Left forelimb (tissue), 1 donor: ENCODE measurements around the gene FTCD.
A peak's percentile ranks its signal among the peaks of the same experiment; 100 is the strongest.
"Not testable (repeated sequence)": the region's sequence is repeated elsewhere in the genome, so short reads cannot be mapped to it uniquely, and the experiment has no call there.

Source experiments
- DNase-seq: peaks from one replicate; pipeline ENCODE4 v3.0.0-alpha.2; 2018; ENCODE audit warnings: low spot score

FTCD gene

GRCh38 chr21:46154155-46154954 lies 1.0 kb downstream of the FTCD start:
- peak; percentile 64 for DNase-seq

GRCh38 chr21:46153247-46154154 lies 1.9 kb downstream of the FTCD start:
- DNase-seq: peak; percentile 82

- DNase-seq: peak; percentile 60
Observed at GRCh38 chr21:46152927-46153246, 2.5 kb downstream of the FTCD start.

GRCh38 chr21:46151989-46152926 lies 3.1 kb downstream of the FTCD start:
- DNase-seq: no peak

- DNase-seq: peak; percentile 61
Observed at GRCh38 chr21:46151261-46151988, 4.0 kb downstream of the FTCD start.

- no peak for DNase-seq
Observed at GRCh38 chr21:46150491-46151121, 4.8 kb downstream of the FTCD start.

- no peak for DNase-seq
Observed at GRCh38 chr21:46150073-46150472, 5.3 kb downstream of the FTCD start.

GRCh38 chr21:46149205-46149901 lies 6.0 kb downstream of the FTCD start:
- DNase-seq: no peak

GRCh38 chr21:46148106-46148505 lies 7.3 kb downstream of the FTCD start:
- DNase-seq: no peak

GRCh38 chr21:46147429-46147828 lies 8.0 kb downstream of the FTCD start:
- not testable (repeated sequence) for DNase-seq

- no peak for DNase-seq
Observed at GRCh38 chr21:46146856-46147255, 8.5 kb downstream of the FTCD start.

GRCh38 chr21:46145840-46146691 lies 9.3 kb downstream of the FTCD start:
- DNase-seq: no peak

- DNase-seq: no peak
Observed at GRCh38 chr21:46145159-46145839, 10.1 kb downstream of the FTCD start.

GRCh38 chr21:46144464-46145070 lies 10.8 kb downstream of the FTCD start:
- no peak for DNase-seq

- DNase-seq: no peak
Observed at GRCh38 chr21:46142582-46143473, 12.6 kb downstream of the FTCD start.

GRCh38 chr21:46141767-46142581 lies 13.4 kb downstream of the FTCD start:
- no peak for DNase-seq
